Stimulated activated naive CD8-positive, alpha-beta T cell treated with anti-CD3 and anti-CD28 coated beads, Interleukin-15, amount 100 ng/mL, for 72 hours (primary cell): ENCODE data around the gene POLR1C.
"Not testable (repeated sequence)": the region's sequence is repeated elsewhere in the genome, so short reads cannot be mapped to it uniquely, and the experiment has no call there.

Source experiments
- ATAC-seq: fragments of 150-1000 bp; cut with Tn5 transposase; 2 replicates; pipeline ENCODE4 v1.10.0; 2021; ENCODE audit warnings: mild to moderate bottlenecking, moderate library complexity
- DNase-seq, 2 donors: peaks; one replicate each; pipeline ENCODE4 v3.0.0; 2021 to 2022
- H3K27ac Mint-ChIP-seq, 2 donors: one replicate each; pipeline ENCODE4 v1.8.0; 2022; ENCODE audit warnings: mild to moderate bottlenecking in 2 of 2, mixed read lengths in 2 of 2, moderate library complexity in 2 of 2
- H3K27me3 Mint-ChIP-seq: one replicate; pipeline ENCODE4 v1.8.0; 2022; ENCODE audit warnings: mixed read lengths
- H3K4me1 Mint-ChIP-seq: one replicate; pipeline ENCODE4 v1.8.0; 2022; ENCODE audit warnings: mild to moderate bottlenecking, mixed read lengths
- H3K4me3 Mint-ChIP-seq, 2 donors: one replicate each; pipeline ENCODE4 v1.8.0; 2022; ENCODE audit warnings: mild to moderate bottlenecking in 2 of 2, mixed read lengths in 2 of 2, moderate library complexity in 1 of 2
- H3K9me3 Mint-ChIP-seq, 2 donors: one replicate each; pipeline ENCODE4 v1.8.0; 2022; ENCODE audit warnings: mixed read lengths in 2 of 2

POLR1C gene

GRCh38 chr6:43516697-43517504, at the start of gene POLR1C, which contains the start of gene YIPF3:
Gene POLR1C (plus strand): TSS chr6:43517089. CDS start chr6:43517110, 21 bp downstream.
Gene YIPF3 (minus strand): TSS chr6:43516926. CDS start chr6:43516807, 119 bp downstream.
- H3K4me1 Mint-ChIP-seq: peaks cover 21% of the 10 kb centered on the region
- no peaks in the 10 kb centered on the region for H3K9me3 Mint-ChIP-seq
- peak; percentile 95 for ATAC-seq
- H3K27ac Mint-ChIP-seq: no peak within 1 kb of the TSS
- no peak within 1 kb of the TSS for H3K4me3 Mint-ChIP-seq
- no peaks in the 10 kb centered on the region for H3K27me3 Mint-ChIP-seq
- DNase-seq: peak; percentile 95 to 97

DNA sequence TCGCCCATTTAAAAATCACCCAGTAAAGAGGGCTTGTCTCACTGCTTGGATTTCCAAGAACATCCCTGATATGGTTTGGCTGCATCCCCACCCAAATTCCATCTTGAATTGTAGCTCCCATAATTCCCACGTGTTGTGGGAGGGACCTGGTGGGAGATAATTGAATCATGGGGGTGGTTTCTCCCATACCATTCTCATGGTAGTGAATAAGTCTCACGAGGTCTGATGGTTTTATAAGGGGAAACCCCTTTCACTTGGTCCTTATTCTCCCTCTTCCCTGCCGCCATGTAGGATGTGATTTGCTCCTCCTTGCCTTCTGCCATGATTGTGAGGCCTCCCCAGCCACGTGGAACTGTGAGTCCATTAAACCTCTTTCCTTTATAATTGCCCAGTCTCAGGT, 49.6 kb upstream of the POLR1C start:
- H3K4me3 Mint-ChIP-seq, H3K9me3 Mint-ChIP-seq, DNase-seq, H3K4me1 Mint-ChIP-seq, ATAC-seq, H3K27ac Mint-ChIP-seq: not testable (repeated sequence)
- H3K27me3 Mint-ChIP-seq: peaks cover 41% of the 10 kb centered on the region

- no peak for ATAC-seq
- H3K4me1 Mint-ChIP-seq: no peaks in the 10 kb centered on the region
- no peaks in the 10 kb centered on the region for H3K9me3 Mint-ChIP-seq
- H3K27me3 Mint-ChIP-seq: peaks cover 36% of the 10 kb centered on the region
- H3K4me3 Mint-ChIP-seq: no peak overlapping the region
- H3K27ac Mint-ChIP-seq: peak overlapping the region in 1 of 2 donors; percentile 7
- no peak for DNase-seq
These were observed 49.1 kb upstream of the POLR1C start for GRCh38 chr6:43467752-43468151.

- Mint-ChIP-seq H3K27ac (no peak overlapping the region), H3K9me3 (no peaks in the 10 kb centered on the region), H3K4me3 (no peak overlapping the region), H3K27me3 (peaks cover 32% of the 10 kb centered on the region), H3K4me1 (no peaks in the 10 kb centered on the region)
- no peak for DNase-seq
- ATAC-seq: no peak
These were observed 48.6 kb upstream of the POLR1C start for GRCh38 chr6:43468240-43468639.

- no peak overlapping the region for H3K27ac Mint-ChIP-seq
- H3K4me3 Mint-ChIP-seq: no peak overlapping the region
- H3K9me3 Mint-ChIP-seq: no peaks in the 10 kb centered on the region
- no peaks in the 10 kb centered on the region for H3K4me1 Mint-ChIP-seq
- DNase-seq (no peak), ATAC-seq (no peak)
- peaks cover 28% of the 10 kb centered on the region for H3K27me3 Mint-ChIP-seq
These were observed 47.9 kb upstream of the POLR1C start for GRCh38 chr6:43468748-43469681.

- Mint-ChIP-seq H3K27me3 (peaks cover 28% of the 10 kb centered on the region), H3K4me1 (no peaks in the 10 kb centered on the region), H3K9me3 (no peaks in the 10 kb centered on the region), H3K4me3 (no peak overlapping the region), H3K27ac (no peak overlapping the region)
- ATAC-seq (no peak), DNase-seq (no peak)
These were observed 46.9 kb upstream of the POLR1C start for GRCh38 chr6:43469947-43470346.

DNA sequence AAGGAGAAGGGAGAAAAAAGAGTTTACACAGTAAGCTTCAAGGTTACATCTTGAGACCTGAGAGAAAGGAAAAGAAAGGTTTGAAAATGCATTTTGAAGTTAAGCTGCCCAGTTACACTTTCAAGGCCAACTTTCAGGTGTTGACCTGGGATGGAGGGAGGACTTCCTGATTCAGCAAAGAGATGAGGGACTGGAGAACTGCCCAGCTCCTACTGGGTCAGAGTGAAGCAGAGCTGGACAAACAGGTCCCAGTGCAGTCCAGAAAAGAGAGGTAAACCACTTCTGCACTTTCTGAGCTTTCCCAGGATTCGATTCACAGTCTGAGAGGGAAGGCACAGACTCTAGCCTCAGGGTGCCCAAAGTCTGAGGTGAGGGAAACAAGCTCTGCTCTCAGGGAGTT, 45.5 kb upstream of the POLR1C start:
- peaks cover 27% of the 10 kb centered on the region for H3K27me3 Mint-ChIP-seq
- ATAC-seq (no peak), DNase-seq (no peak)
- H3K4me3 Mint-ChIP-seq: no peak overlapping the region
- no peak overlapping the region for H3K27ac Mint-ChIP-seq
- H3K9me3 Mint-ChIP-seq: no peaks in the 10 kb centered on the region
- peaks cover under 1% of the 10 kb centered on the region for H3K4me1 Mint-ChIP-seq

GRCh38 chr6:43472515-43472914, 44.4 kb upstream of the POLR1C start:
- ATAC-seq (no peak), DNase-seq (no peak)
- Mint-ChIP-seq H3K9me3 (no peaks in the 10 kb centered on the region), H3K4me1 (peaks cover 12% of the 10 kb centered on the region), H3K27ac (no peak overlapping the region), H3K27me3 (peaks cover 16% of the 10 kb centered on the region), H3K4me3 (no peak overlapping the region)

- peaks cover 32% of the 10 kb centered on the region for H3K4me1 Mint-ChIP-seq
- ATAC-seq: no peak
- H3K4me3 Mint-ChIP-seq: no peak overlapping the region
- no peaks in the 10 kb centered on the region for H3K9me3 Mint-ChIP-seq
- H3K27me3 Mint-ChIP-seq: peaks cover 10% of the 10 kb centered on the region
- no peak overlapping the region for H3K27ac Mint-ChIP-seq
- DNase-seq: no peak
These were observed 41.4 kb upstream of the POLR1C start for GRCh38 chr6:43475516-43475915.

DNA sequence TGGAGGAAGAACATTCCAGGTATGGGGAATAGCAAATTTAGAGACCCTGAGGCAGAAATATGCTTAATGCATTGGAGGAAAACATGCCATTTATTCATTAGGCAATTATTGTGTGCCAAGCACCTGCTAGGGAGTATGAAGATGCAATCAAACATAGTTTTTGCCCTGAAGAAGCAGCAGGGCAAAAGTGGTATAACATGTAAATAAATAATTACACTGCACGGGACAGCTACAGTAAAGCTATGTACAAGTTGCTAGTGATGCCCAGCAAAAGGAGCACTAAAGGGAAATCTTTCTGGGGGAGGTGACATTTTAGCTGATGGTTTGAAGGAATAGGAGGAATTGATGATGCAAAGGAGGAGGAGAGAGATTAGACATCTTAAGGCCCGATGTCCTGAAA, 40.1 kb upstream of the POLR1C start:
- peak overlapping the region; percentile 99 to 100 for H3K27ac Mint-ChIP-seq
- H3K4me3 Mint-ChIP-seq: peak overlapping the region; percentile 96 to 100
- no peaks in the 10 kb centered on the region for H3K9me3 Mint-ChIP-seq
- DNase-seq: no peak
- ATAC-seq: peak; percentile 47
- H3K4me1 Mint-ChIP-seq: peaks cover 42% of the 10 kb centered on the region
- H3K27me3 Mint-ChIP-seq: no peaks in the 10 kb centered on the region

- Mint-ChIP-seq H3K9me3 (no peaks in the 10 kb centered on the region), H3K4me1 (peaks cover 48% of the 10 kb centered on the region), H3K27ac (peak within 1 kb of the TSS; percentile 99 to 100), H3K27me3 (no peaks in the 10 kb centered on the region), H3K4me3 (peak within 1 kb of the TSS; percentile 96 to 100)
- peak; percentile 93 to 94 for DNase-seq
- peak; percentile 99 for ATAC-seq
These were observed 39.5 kb upstream of the POLR1C start, which contains the start of gene TJAP1 for GRCh38 chr6:43477235-43478007. Gene TJAP1 (plus strand): TSS chr6:43477570. CDS start chr6:43499002, 21,432 bp downstream.

DNA sequence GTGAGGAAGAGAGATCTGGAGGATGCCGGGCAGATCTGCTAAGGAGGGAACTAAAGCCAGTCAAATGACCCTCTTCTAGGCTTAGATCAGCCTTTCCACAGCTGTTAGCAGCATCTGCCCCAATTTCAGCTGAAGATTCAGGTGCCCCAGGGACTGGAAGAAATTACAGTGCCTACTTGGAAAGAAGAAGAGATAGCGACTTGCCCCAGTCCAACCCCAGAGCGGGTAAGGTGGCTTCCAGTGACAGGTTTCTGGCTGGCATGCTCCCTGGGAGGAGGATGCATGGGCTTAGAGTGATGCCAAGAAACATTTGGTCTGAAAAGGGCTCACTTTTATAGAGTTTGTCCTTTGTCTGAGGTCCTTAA, 38.9 kb upstream of the POLR1C start:
- peaks cover 50% of the 10 kb centered on the region for H3K4me1 Mint-ChIP-seq

DNA sequence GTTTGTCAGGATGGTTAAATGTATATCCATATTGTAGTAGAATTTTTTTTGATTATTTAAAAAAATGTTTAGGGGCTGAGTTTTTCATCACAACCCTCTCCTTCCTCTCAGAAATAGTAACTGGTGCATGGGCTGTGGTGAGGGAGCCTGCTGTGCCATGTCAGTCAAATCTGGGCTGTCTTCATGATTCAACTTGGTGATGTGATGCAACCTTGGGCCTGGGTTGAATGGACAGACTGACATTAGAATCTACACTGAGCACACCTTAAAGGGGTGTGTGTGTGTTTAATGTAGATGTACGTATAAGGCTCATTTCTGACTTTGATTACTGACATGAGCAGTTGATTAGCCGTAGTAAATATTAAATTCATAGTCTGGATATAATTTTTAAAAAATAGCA, 35.8 kb upstream of the POLR1C start:
- Mint-ChIP-seq H3K4me3 (no peak overlapping the region), H3K27ac (peak overlapping the region in 1 of 2 donors; percentile 54), H3K27me3 (no peaks in the 10 kb centered on the region), H3K9me3 (no peaks in the 10 kb centered on the region), H3K4me1 (peaks cover 56% of the 10 kb centered on the region)
- DNase-seq (peak in 1 of 2 donors; percentile 33), ATAC-seq (peak; percentile 50)

More for the DNA sequence above, 38.9 kb upstream of the POLR1C start:
- Mint-ChIP-seq H3K27me3 (no peaks in the 10 kb centered on the region), H3K9me3 (no peaks in the 10 kb centered on the region), H3K27ac (peak overlapping the region; percentile 99 to 100), H3K4me3 (peak overlapping the region; percentile 96 to 100)
- ATAC-seq (peak; percentile 4), DNase-seq (peak; percentile 8 to 12)

DNA sequence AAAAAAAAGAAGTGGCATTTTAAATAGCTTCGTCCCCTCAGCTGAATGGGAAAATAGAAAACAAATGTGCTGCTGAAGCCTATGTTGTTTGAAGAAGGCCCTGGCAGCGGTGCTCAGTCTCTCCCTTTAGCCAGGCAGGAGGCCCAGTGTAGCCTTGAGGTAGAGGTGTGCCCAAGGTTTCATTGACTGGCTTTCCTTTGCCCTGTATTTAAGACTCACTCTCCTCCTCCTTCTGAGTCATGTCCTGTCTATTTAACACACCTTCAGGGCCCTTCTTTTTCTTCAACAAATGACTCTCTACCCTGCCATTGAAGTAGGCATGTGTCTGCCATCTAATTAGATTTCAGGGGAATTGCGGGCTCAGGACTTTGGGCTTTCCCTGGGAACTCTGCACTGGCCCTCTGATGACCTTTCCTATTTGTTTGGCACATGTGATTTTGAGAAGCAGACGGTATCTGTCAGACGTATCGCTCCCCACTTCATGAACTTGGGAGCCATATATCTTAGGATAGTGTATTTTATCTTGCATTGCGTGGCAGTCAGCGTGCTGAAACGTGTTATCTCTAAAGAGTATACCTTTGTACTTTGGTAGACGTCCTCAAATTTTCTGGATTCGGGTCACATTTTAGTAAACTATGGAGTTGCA, 35.2 kb upstream of the POLR1C start:
- Mint-ChIP-seq H3K27me3 (no peaks in the 10 kb centered on the region), H3K9me3 (no peaks in the 10 kb centered on the region), H3K27ac (peak overlapping the region in 1 of 2 donors; percentile 42), H3K4me1 (peaks cover 52% of the 10 kb centered on the region), H3K4me3 (peak overlapping the region in 1 of 2 donors; percentile 18)
- ATAC-seq (peak; percentile 40), DNase-seq (no peak)
